Measurements from ENCODE around the gene KCNJ4.

Gene KCNJ4

DNA sequence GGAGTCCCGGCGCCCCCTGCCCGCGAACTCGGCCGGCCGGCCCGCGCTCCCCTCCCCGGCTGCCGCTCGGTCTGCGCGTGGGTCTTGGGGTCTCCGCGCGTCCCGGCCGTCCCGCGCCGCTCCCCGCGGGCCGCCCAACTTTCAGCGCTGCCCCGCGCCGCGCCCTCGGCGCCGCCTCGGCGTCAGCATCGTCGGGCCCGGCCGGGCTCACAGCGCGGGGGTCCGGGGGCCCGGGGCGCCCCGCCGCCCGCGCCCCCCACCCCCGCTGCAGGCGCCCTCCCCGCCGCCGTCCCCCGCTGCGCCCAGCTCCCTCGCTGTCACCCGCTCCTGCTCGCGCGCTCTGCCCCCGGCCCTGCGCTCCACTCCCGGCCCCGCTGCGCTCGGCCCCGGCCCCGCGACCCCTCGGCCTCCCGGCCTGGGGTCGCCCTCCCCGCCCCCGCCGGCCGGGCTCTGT is at the start of gene KCNJ4:
TSS of gene KCNJ4 (minus strand) at position 124 of the 454 bp plus-strand sequence. CDS start 27,067 bp downstream, outside the sequence.
- DNase-seq (ENCODE audit: low read depth in 4 of 4, low spot score in 1 of 4) = no peak

DNA sequence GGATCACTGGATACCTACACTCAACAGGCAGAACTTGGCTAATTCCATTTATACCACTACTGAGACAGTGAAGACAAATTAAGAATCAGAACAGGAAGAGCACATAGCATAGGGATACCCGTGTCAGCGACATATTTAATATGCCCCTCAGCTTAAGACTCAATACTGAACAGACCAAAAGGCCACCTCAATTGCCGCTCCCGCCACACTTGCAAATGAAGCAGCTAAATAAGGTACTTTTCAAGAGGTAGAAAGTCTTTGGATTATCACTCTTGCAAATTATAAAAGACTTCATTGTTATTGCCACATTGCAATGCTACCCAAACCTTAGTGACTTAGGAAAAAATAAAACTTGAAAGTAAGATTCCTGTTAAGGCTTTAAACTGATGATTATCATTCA is 48.0 kb upstream of the KCNJ4 start:
- no peak for DNase-seq (ENCODE audit: low read depth in 4 of 4, low spot score in 1 of 4)

DNA sequence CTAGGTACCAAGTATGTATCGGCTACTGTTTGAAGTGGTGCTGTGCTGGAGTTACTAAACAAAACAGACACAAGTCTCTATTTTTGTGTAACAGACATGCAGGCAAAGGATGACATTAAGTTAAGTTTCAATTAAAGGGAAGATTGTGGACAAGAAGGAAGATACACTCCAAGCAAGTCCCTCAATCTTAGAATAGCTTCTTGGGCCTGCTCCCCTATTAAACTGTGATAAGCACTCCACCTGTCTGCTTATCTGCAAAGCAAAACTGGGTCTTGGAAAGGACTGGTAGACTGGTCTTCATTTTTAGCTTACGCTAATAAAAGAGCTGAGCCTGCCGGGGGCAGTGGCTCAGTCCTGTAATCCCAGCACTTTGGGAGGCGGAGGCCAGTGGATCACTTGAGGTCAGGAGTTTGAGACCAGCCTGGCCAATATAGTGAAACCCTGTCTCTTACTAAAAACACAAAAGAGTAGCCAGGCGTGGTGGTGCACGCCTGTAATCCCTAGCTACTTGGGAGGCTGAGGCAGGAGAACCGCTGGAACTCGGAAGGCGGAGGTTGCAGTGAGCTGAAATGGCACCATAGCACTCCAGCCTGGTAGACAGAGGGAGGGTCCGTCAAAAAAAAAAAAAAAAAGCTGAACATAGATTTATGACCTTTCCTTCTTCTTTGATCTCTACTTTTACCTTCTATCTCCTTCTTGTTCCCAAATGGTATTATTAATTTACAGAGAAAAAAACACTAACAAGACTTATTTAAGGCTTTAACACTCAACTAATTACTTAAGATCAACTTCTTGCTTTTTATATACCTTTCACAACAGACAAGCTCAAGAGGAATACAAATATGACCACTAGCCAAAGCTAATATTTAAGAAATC is 47.0 kb upstream of the KCNJ4 start:
- DNase-seq (ENCODE audit: low read depth in 4 of 4, low spot score in 1 of 4) = no peak

DNA sequence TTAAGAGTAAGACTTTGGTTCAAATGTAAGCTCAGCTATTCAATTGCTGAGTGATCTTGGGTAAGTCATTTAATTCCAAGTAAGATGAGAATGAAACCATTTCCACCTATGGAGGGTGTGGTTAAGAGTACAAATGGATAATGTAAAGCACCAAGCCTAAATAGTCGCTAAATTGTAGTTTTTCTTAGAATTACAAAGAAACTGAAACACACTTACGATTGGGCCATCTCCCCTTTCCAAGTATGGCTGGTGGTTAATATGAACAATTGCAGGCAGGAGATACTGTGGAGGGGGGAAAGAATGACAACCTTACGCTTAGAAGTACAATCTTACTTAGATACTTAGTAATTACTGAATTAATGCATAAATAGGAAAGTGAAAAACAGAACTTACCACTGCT is 42.9 kb upstream of the KCNJ4 start:
- DNase-seq (ENCODE audit: low read depth in 4 of 4, low spot score in 1 of 4) = no peak

DNA sequence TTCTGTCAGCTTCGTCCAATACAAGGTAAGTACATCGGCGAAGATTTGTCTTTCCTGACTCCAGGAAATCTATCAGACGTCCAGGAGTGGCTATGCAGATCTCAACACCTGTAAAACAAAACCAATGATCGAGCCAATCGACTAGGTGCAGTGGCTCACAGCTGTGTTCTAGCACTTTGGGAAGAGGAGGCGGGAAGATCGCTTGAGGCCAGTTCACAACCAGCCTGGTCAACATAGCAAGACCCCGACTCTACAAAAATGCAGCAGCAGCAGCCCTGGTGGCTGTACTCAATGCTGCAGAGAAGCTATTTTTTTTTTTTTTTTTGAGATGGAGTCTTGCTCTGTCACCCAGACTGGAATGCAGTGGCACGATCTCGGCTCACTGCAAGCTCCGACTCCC is 39.9 kb upstream of the KCNJ4 start:
- no peak for DNase-seq (ENCODE audit: low read depth in 4 of 4, low spot score in 1 of 4)

DNA sequence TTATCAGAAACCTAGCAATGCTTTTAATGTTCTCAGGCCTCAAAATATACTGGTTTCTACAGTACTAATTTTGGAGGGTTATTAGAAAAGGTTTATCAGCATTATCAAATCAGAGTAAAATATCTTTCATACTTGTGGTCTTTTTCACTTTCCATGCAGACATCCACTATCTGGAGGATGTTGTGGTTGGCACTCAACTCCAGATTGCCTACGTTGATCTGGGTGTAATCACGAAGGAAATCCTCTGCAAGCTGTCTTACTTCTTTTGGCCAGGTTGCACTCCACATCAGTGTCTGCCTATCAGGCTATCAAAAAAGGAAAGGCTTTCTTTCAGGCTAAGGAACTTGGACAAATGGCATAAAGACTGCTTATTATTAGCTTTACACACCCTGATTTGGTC is 39.5 kb upstream of the KCNJ4 start:
- DNase-seq (ENCODE audit: low read depth in 4 of 4, low spot score in 1 of 4) = no peak

DNA sequence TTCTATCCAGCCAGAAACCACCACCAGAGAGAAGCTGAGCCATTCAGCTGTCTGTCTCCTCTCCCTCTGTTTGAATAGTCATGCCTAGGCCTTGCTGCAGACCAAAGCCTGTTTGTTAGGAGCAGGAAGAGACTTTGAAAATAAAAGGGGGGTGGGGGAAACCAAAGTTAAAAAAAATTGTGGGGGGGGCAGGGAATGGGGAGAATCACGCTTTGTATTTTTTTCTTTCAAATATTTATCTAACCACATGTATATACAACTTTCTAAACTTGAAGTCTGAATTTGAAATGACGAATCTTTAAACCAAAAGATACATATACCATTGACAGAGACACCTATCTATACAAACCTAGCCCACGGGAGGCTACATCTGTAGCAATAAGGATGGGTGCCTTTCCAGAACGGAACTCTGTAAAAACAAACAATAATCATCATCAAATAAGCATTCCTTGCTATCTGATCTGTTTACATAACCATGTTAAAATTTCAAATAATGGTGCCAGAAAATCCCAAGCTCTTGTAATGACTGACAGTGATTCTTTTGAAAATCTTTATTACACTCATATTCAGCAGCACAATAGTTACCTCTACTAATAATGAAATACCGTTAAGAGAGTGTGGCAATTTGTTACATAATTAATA is 36.8 kb upstream of the KCNJ4 start:
- no peak for DNase-seq (ENCODE audit: low read depth in 4 of 4, low spot score in 1 of 4)

DNA sequence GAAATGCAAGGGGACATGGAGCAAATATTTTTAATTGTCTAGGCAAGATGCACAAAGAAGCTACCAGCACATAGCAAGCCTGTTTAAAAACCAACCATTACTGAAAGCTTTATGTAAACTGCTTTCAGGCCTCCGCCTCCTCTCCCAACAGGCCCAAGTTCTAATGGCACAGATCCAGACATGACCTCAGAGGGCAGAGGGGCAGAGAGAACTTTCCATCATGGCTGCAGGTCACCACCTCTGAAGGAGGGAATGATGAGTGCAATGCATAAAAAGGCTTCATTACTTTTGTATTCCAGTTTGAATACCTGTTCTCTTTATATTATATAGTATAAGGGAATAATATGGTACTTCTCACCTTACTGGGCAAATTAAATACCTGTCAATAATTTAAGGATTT is 35.9 kb upstream of the KCNJ4 start:
- no peak for DNase-seq (ENCODE audit: low read depth in 4 of 4, low spot score in 1 of 4)

DNA sequence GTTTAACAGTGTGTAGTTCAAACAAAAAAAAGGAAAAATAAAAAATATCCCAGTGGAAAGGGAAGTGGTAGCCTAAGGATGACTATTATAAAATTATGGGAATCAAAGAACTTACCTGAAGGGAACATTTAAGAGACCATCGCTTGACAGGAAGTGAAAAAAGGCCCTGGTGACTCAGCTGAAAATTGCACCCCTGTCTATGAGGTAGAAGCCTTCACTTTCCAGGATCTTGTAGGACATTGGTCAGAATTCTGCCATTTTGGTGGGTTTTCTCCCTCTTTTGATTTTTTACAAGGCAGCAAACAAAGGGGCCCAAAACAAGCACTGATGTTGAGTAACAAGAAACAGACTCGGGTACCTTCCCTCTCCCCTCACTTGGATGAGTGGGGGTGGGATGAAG is 35.5 kb upstream of the KCNJ4 start:
- no peak for DNase-seq (ENCODE audit: low read depth in 4 of 4, low spot score in 1 of 4)

DNA sequence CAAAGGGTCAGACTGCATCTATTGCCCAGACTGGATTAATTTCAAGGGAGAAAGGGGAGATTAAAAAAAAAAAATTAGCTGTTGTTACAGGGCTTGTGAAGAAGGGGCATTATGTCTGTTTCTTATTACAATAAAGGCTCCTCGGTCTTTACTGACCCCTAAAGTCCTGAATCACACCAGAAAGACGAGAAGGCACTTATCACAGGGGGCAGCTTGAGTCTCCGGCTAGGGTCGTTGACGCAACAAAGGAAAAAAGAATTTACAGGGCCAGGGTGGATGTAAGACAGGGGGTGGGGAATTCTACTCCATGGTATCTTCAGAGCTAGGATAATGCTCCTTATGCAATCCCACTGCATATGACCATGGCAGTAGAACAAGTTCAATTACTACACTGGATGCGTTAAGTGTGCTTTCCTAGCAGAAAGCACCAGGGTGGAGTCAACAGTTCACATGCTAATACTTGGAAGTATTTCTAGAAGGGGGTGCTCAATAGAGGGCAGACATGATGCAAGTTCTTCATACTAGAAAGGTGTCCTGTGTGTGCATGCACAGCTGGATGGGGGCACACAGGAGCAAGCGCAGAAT is 34.7 kb upstream of the KCNJ4 start:
- DNase-seq (ENCODE audit: low read depth in 4 of 4, low spot score in 1 of 4) = no peak

DNA sequence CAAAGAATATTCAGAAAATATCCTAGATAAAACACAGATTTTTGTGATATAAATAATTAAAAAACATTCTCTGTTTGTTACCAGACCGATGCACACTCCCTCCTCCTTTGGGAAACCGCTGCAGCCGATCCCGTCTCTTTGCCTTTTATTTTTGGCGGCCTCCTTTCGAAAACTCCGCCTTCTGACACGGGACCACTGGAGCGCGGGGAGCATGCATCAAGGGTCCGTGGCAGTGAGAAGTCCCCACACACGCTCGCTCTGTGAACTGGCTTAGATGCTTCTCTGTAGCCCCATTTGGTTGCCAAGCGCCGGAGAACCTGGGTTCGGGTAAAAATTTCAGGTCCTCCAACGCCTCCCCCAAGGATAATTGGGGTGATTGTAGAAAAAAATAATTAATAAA is 34.1 kb upstream of the KCNJ4 start:
- no peak for DNase-seq (ENCODE audit: low read depth in 4 of 4, low spot score in 1 of 4)

DNA sequence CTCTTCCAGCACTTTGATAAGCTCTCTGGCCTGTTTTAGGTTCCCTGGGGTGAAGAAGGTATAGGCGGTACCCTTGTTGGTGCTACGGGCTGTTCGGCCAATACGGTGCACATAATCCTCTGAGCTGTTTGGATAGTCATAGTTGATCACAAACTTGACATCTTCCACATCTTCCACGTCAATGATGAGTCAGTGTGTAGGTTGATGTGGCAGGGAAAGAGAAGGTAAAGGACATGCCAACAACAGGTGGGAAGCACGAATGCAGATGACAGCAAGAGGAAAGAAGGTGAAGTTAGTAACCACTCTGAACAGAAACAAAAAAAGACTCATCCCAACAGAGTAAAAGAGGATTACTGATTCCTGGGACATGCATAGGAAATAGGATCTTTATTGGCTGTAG is 32.9 kb upstream of the KCNJ4 start:
- DNase-seq (ENCODE audit: low read depth in 4 of 4, low spot score in 1 of 4) = no peak

DNA sequence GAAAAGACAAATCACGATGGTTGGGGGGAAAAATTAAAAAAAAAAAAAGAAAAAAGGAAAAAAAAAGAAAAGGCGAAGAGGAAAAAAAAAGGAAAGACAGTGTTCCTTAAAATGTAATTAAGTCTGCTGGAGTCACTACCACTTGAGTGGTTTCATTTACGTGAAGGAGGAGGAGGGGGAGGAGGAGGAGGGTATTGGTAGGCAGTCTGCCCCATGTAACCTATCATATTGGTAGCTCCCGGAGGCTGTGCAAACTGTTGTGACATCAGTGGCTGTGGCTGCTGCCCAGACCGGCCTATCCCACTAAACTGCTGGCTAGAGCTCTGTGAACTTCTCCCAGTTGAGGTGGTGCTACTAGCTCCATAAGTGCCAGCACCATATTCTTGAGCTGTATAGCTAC is 30.8 kb upstream of the KCNJ4 start:
- no peak for DNase-seq (ENCODE audit: low read depth in 4 of 4, low spot score in 1 of 4)

DNA sequence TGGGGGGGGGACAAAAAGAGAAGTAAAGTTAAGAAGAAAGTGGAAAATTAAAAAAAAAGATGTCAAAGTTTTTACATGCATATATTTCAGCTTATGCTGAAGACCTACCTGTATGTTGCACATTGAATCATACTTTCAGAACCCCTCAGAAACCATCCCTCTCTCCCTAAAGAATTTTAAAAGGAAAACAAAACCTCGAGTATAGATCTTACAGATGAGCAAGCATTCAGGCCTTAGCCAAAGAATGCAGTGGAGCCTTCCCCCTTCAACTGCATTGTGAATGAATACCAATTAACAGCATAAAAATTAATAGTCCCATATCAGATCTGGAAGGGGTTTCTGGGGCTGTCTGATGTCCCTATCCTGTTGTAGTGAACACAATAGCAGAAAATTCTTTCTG is 29.2 kb upstream of the KCNJ4 start:
- no peak for DNase-seq (ENCODE audit: low read depth in 4 of 4, low spot score in 1 of 4)

DNA sequence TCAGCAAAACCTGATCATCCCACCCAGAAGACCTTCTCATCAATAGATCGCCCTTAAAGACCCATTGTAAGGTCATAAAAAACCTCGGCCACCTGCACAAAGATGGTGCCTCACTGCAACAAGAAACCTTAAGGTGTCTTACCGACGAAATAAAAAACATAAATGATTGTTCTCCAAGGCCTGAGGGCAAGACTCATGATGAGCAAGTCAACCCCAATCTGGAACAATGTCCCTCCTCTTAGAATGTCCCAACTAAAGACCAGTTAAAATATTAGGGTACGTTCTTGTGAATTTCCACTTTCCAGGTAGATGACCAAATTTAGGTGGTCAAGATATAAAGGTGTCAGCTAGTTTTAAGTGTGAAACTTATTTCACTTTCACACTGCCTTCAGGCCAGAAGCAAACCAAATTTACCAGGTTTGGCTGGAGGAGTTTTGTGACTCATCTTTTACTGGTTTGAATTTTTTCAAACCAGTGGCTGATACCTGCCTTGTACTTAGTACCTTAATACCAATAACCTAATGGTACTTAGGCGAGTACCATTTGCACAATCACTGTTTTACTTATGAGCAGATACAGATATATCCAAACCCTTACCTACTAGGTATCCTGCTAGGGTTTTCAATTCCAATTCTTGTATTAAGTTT is 27.8 kb upstream of the KCNJ4 start:
- DNase-seq (ENCODE audit: low read depth in 4 of 4, low spot score in 1 of 4) = no peak

DNA sequence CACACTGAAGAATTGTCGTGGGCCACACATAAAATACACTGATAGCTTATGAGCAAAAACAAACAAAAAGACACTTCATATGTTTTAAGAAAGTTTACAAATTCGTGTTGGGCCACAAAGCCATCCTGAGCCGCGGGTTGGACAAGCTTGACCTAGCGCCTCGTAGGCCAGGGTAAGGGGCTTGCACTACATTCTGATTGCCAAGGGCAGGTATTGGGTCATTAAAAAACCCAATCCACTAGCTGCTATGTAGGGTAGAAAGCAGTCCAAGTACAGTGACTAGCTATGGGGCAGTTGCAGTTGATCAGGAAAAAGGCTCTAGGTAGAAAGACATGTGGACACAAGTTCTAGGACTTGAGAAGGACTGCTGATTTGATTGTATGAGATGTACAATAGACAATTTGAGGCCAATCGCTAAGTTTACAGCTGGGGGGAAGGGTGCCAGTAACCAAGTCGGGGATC is 26.9 kb upstream of the KCNJ4 start:
- no peak for DNase-seq (ENCODE audit: low read depth in 4 of 4, low spot score in 1 of 4)

DNA sequence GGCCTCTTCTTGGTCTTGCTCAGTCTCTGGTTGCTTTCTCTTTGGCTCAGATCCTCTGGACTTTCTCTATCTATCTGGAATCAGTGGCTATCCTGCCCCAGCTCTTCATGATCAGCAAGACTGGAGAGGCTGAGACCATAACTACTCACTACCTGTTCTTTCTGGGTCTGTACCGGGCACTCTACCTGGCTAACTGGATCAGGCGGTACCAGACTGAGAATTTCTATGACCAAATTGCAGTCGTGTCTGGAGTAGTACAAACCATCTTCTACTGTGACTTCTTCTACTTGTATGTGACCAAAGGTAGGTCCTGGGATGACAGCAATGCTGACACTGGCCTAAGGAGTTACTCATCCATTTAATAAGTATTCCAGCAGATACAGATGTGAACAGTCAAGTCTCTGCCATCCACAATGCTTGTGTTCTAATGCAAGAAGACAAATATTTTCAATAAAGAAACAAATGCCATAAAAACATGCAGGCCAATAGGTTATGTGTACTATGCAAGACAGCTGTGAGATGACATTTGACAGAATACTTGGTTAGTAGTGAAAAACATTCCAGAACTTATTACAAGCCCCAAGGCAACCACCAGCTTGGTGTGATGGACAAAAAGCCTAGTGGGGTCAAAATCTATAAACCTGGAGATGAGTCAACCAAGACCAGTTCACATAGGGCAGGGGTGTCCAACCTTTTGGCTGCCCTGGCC is 26.3 kb upstream of the KCNJ4 start:
- no peak for DNase-seq (ENCODE audit: low read depth in 4 of 4, low spot score in 1 of 4)

DNA sequence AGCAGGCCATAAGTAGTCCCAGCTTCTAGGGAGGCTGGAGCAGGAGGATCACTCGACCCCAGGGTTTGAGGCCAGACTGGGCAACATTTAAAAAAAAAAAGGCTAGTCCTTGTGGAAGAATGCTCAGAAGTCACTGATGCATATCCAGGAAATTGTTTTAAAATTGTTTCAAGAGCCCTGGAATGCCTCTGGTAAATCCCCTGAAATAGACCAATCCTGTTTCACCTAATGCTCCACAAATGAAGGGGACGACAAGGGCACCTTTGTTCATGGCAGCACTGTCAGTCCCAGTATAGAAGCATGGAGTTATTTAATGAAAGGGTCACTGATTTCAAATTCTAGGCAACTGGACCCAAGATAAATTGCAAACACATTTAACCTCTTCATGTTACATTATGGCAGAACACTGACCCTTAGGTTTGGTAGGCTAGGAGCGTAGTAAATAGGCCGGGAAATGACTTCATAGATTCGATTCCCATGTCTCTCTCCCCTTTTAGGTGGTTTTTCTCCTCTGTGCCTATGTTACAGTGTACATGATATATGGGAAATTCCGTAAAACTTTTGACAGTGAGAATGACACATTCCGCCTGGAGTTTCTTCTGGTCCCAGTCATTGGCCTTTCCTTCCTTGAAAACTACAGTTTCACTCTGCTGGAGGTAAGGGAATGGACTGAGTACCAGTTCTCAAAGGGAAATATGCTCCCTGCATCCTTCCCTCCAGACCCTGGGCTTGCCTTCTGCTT is 24.3 kb upstream of the KCNJ4 start:
- DNase-seq (ENCODE audit: low read depth in 4 of 4, low spot score in 1 of 4) = no peak

DNA sequence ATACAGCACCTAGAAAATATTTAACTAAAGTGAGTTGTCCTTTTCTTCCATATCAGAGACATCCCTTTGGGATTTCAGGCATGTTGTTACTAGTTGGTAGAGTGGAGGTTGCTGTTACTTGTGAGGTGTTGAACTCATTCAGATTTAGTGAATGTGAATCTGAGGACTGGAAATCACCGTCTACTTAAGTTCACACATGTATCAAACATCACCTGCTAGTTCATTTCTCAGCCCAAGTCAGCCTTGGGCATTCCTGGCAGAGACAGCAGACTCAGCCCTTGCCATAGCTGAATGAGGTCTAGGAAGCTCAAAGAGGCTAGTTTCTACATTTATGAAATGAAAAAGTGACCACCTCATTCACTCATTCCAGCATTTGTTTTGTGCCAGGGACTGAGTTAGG is 22.6 kb upstream of the KCNJ4 start:
- no peak for DNase-seq (ENCODE audit: low read depth in 4 of 4, low spot score in 1 of 4)

DNA sequence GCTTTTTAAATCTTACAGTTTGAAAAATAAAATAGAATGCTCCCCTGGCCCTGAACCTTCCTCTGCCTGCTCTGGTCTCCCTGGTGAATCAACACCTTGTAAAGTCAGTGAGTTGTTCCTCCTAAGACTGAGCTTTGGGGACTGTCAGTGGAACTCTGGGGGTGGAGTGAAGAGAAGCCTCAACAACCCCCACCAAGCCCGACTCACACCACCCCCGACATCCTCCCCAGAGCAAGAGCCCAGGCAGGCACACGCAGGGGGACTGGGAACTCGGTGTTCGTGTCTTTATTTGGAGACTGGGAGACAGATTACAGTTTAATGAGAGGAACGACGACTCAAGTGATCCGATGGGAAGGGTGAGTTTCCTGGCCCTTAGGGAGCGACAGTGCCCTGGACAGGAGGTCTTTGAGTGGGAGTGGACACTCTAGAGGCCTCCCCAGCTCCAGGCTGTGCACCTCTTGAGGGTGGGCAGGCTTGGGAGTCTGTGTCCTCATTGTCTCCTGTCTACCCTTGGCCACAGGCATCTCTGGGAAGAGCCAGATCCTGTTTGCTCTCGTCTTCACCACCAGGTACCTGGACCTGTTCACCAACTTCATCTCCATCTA is 19.1 kb upstream of the KCNJ4 start:
- no peak for DNase-seq (ENCODE audit: low read depth in 4 of 4, low spot score in 1 of 4)
